AG09309 (cell line): ENCODE measurements around the gene ERBIN.
"Not testable (repeated sequence)": the region's sequence is repeated elsewhere in the genome, so short reads cannot be mapped to it uniquely, and the experiment has no call there.

Source experiments
- DNase-seq: peaks from one replicate; pipeline ENCODE4 v3.0.0-alpha.2; 2010; ENCODE audit warnings: low read depth
- H3K4me3 ChIP-seq: 2 replicates; pipeline ENCODE4 v1.5.1; 2011; ENCODE audit warnings: mild to moderate bottlenecking, low read depth, low read length, moderate library complexity; ENCODE audit not compliant: control insufficient read depth
- TF ChIP-seq, protein P1 (sequence below): IDR thresholded peaks from 2 replicates; pipeline ENCODE4 v1.5.1; 2011; ENCODE audit warnings: mild to moderate bottlenecking, low read depth, low read length, inconsistent platforms; ENCODE audit not compliant: insufficient read depth, control insufficient read depth; ENCODE audit errors: missing control alignments

Gene ERBIN

DNA sequence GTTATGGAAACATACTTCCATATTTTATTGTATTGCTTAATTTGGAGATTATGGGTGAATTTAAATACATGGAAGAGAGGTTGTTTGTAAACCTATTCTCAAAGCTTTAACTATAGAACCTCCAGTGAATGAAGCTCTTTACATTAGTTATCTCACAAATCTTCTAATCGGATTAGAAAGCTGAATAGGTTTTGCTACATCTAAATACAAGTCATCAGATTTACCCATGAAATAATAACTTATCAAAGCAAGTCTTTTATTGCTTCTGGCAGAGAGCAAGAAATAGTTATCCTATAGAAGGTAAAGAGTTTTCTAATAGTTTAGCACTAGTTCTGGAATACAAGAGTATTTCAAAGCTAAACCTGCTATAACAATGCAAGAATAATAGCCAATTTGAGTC lies 113.3 kb downstream of the ERBIN start:
- H3K4me3 ChIP-seq: no peak overlapping the region
- TF ChIP-seq, protein P1, sequence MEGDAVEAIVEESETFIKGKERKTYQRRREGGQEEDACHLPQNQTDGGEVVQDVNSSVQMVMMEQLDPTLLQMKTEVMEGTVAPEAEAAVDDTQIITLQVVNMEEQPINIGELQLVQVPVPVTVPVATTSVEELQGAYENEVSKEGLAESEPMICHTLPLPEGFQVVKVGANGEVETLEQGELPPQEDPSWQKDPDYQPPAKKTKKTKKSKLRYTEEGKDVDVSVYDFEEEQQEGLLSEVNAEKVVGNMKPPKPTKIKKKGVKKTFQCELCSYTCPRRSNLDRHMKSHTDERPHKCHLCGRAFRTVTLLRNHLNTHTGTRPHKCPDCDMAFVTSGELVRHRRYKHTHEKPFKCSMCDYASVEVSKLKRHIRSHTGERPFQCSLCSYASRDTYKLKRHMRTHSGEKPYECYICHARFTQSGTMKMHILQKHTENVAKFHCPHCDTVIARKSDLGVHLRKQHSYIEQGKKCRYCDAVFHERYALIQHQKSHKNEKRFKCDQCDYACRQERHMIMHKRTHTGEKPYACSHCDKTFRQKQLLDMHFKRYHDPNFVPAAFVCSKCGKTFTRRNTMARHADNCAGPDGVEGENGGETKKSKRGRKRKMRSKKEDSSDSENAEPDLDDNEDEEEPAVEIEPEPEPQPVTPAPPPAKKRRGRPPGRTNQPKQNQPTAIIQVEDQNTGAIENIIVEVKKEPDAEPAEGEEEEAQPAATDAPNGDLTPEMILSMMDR: no peak
- no peak for DNase-seq

DNA sequence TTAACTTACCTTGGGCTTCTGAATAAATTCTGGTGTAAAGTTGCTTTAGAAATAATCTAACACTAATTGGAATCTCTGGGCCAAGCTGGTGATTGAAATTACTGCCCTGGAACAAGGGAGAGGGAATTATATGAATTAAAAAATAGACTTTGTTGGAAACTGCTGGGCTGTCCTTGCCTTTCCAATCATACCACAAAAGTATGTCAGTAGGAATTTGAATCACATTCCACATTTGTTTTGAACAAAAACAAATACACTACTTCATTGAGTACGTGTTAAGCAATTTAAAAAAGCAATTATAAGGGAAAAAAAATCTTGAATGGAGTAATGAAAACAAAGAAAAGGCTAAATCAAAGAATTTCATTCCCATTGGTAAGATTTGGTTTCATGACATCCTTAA lies 115.3 kb downstream of the ERBIN start:
- no peak for DNase-seq
- TF ChIP-seq, protein P1: no peak
- no peak overlapping the region for H3K4me3 ChIP-seq

DNA sequence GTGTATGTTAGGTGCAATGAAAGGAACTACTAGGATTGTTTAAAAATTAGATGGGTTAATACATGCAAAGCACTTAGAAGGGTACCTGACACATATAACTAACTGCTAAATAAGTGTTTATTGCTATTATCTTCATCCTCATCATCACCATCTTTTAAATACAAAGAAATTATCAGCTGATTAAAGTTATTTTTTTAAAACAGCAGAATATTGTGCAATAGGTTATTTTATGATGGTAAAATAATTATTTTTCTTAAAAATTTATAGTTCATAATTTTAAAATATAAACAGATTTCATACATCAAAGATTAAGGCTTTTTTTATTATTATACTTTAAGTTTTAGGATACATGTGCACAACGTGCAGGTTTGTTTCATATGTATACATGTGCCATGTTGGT lies 130.9 kb downstream of the ERBIN start:
- DNase-seq: no peak
- TF ChIP-seq, protein P1: no peak
- no peak overlapping the region for H3K4me3 ChIP-seq

DNA sequence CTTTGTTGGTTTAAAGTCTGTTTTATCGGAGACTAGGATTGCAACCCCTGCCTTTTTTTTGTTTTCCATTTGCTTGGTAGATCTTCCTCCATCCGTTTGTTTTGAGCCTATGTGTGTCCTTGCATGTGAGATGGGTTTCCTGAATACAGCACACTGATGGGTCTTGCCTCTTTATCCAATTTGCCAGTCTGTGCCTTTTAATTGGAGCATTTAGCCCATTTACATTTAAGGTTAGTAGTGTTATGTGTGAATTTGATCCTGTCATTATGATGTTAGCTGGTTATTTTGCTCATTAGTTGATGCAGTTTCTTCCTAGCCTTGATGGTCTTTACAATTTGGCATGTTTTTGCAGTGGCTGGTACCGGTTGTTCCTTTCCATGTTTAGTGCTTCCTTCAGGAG lies 134.9 kb downstream of the ERBIN start:
- H3K4me3 ChIP-seq: not testable (repeated sequence)

DNA sequence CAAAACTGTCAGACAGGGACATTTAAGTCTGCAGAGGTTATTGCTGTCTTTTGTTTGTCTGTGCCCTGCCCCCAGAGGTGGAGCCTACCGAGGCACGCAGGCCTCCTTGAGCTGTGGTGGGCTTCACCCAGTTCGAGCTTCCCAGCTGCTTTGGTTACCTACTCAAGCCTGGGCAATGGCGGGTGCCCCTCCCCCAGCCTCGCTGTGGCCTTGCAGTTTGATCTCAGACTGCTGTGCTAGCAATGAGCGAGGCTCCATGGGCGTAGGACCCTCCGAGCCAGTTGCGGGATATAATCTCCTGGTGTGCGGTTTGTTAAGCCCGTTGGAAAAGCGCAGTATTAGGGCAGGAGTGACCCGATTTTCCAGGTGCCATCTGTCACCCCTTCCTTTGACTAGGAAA lies 136.7 kb downstream of the ERBIN start:
- not testable (repeated sequence) for H3K4me3 ChIP-seq, DNase-seq

More for the DNA sequence above, 134.9 kb downstream of the ERBIN start:
- not testable (repeated sequence) for DNase-seq

DNA sequence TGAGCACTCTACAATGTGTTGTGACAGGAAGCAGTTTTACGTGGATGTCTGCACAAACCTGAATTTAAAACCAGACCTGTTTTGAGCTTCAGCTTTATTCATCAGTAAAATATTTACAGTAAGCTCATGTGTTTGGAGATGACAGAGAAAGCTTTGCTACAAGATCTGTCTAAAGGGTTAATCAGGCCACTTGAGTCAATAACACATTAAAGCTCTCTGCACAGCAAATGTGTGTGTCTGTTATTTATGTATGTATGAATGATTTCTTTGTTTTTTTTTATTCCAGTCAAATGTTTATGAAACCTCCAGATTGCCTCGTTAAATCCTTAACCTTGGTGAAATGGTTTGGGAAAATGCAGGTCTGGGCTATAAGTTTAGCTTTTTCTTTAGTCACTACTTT lies 140.5 kb downstream of the ERBIN start:
- TF ChIP-seq, protein P1: no peak
- DNase-seq: no peak
- H3K4me3 ChIP-seq: no peak overlapping the region

DNA sequence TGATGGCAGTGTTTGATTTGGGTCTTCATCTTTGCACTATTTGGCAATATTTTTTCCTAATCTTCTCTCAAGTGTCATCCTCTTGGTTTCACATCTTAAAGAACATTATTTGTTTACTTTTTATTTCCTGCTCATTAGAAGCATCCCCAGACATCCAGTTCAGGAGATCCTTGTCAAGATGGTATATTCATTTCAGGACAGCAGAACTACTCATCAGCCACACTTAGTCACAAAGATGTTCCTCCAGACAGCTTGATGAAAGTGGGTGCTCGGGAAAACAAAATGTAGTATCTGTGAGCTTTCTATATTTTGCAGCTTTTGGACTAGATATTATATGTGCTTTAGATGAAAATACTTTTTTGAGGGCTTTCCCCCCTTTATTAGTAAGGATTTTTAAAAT lies 145.7 kb downstream of the ERBIN start:
- TF ChIP-seq, protein P1: no peak
- H3K4me3 ChIP-seq: no peak overlapping the region
- no peak for DNase-seq

DNA sequence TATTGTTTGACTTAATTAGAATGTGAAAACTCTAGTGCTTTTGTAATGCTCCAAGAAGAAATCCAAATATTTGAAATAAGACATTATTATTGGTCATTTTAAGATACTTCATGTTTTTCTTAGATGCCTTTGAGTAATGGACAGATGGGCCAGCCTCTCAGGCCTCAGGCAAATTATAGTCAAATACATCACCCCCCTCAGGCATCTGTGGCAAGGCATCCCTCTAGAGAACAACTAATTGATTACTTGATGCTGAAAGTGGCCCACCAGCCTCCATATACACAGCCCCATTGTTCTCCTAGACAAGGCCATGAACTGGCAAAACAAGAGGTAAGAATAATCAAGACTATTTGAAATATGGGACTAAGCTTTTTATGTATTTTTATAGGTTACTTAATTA lies 148.5 kb downstream of the ERBIN start:
- TF ChIP-seq, protein P1: no peak
- no peak overlapping the region for H3K4me3 ChIP-seq
- no peak for DNase-seq
